ENCODE measurements around the gene HSPA9.

GRCh38 chr5:138557677-138558076 is 17.5 kb downstream of the HSPA9 start:
- TF ChIP-seq EP300 (IDR thresholded peaks at IDR 0.05; ENCODE audit: low read depth) (no peak), CTCF (IDR thresholded peaks at IDR 0.05) (no peak)

Measured in transverse colon (tissue), 3 donors.